Tibial nerve (tissue), 4 donors: Measurements from ENCODE around the gene PTPRF. TPM values are rescaled to one million over a fixed set of nuclear protein-coding genes. Genes with fewer than 3 reads are reported as not detected.

Experiments
- DNase-seq, 2 donors: peaks; one replicate each; pipeline ENCODE4 v3.0.0-alpha.2; 2019; ENCODE audit warnings: low spot score in 2 of 2
- H3K27ac ChIP-seq, 4 donors: fragments of 200-600 bp; sonication (generic) in 3 of 4; one replicate each; pipeline ENCODE4 v1.5.1; 2017 to 2019; ENCODE audit warnings: mild to moderate bottlenecking in 1 of 4
- H3K27me3 ChIP-seq, 2 donors: fragments of 200-600 bp; sonication (generic) in 1 of 2; one replicate each; pipeline versions ENCODE4 v1.5.1 to v1.6.0; 2017 to 2019
- H3K36me3 ChIP-seq, 3 donors: fragments of 200-600 bp; sonication (generic); one replicate each; pipeline ENCODE4 v1.5.1; 2018 to 2019
- H3K4me1 ChIP-seq, 4 donors: fragments of 200-600 bp; sonication (generic) in 3 of 4; one replicate each; pipeline ENCODE4 v1.5.1; 2017 to 2019
- H3K4me3 ChIP-seq, 4 donors: fragments of 200-600 bp; sonication (generic) in 3 of 4; one replicate each; pipeline ENCODE4 v1.5.1; 2017 to 2019; ENCODE audit warnings: mild to moderate bottlenecking in 1 of 4, moderate library complexity in 1 of 4
- H3K9me3 ChIP-seq, 4 donors: fragments of 200-600 bp; sonication (generic) in 3 of 4; one replicate each; pipeline ENCODE4 v1.5.1; 2017 to 2019
- EP300 ChIP-seq, 2 donors: sonication (generic); formaldehyde crosslinking; IDR thresholded peaks; one replicate each; pipeline ENCODE4 v1.6.1; 2017; ENCODE audit warnings: antibody characterized with exemption in 2 of 2, mild to moderate bottlenecking in 1 of 2
- POLR2A ChIP-seq, 2 donors: fragments of 450-650 bp; IDR thresholded peaks; one replicate each; pipeline ENCODE4 v1.6.1; 2017; ENCODE audit warnings: antibody characterized with exemption in 2 of 2, mild to moderate bottlenecking in 2 of 2, moderate library complexity in 2 of 2
- WGBS, 2 donors: methylation state at CpG; one replicate each; pipeline ENCODE4 v1.1.5; 2018; 5-methylcytosine and 5-hydroxymethylcytosine counted together
- total RNA-seq, 4 donors: library from RNA; depleted of rRNA; stranded (reverse); fragments of >200 nt; gene quantifications; one replicate each; pipeline ENCODE4 v1.1.0, GENCODE V29; 2016
- TF ChIP-seq, protein P1 (sequence below), 5 experiments: fragments of 200-600 bp in 3 of 5; fragments of 450-650 bp in 2 of 5; sonication (generic) in 3 of 5; IDR thresholded peaks; one replicate each; pipeline ENCODE4 v1.5.1; 2016 to 2019; ENCODE audit warnings: antibody characterized with exemption in 5 of 5, mild to moderate bottlenecking in 3 of 5, moderate library complexity in 2 of 5

Gene PTPRF
- total RNA-seq, 4 donors from 2014 or later, result 72.0 to 112 (median 92.5) TPM

DNA sequence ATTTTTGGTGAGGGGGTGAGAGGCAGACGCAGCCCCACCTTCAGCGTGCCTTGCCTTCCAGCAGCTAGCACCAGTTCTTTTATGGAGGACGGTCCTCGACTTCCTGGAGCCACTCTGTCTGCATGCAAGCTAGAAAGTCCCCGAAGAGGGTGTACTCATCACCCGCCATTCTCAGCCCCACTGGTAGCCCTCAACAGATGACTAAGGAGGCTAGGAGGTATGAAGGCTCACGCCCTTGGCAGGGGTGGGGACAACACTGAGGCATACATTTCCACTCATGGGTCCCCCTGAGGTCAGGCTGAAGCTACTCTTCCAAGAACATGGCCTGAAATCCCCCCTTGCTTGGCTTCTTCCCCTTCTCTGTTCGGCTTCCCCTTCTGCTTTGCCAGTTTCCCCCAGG, 8.9 kb upstream of the PTPRF start:
- no peak for DNase-seq
- TF ChIP-seq, protein P1, sequence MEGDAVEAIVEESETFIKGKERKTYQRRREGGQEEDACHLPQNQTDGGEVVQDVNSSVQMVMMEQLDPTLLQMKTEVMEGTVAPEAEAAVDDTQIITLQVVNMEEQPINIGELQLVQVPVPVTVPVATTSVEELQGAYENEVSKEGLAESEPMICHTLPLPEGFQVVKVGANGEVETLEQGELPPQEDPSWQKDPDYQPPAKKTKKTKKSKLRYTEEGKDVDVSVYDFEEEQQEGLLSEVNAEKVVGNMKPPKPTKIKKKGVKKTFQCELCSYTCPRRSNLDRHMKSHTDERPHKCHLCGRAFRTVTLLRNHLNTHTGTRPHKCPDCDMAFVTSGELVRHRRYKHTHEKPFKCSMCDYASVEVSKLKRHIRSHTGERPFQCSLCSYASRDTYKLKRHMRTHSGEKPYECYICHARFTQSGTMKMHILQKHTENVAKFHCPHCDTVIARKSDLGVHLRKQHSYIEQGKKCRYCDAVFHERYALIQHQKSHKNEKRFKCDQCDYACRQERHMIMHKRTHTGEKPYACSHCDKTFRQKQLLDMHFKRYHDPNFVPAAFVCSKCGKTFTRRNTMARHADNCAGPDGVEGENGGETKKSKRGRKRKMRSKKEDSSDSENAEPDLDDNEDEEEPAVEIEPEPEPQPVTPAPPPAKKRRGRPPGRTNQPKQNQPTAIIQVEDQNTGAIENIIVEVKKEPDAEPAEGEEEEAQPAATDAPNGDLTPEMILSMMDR (IDR thresholded peaks at IDR 0.05), result no peak
- TF ChIP-seq EP300 (IDR thresholded peaks at IDR 0.05), result no peak
- TF ChIP-seq POLR2A (IDR thresholded peaks at IDR 0.05), result no peak
- WGBS, 2 donors, result 72 to 78% methylated on average over 8 of the region's 8 CpGs
- Histone ChIP-seq H3K36me3 (no peaks in the 10 kb centered on the region), H3K9me3 (no peaks in the 10 kb centered on the region), H3K27me3 (peaks cover 0 to 17% of the 10 kb centered on the region in 2 donors), H3K27ac (no peak overlapping the region), H3K4me3 (no peak overlapping the region), H3K4me1 (no peaks in the 10 kb centered on the region)

DNA sequence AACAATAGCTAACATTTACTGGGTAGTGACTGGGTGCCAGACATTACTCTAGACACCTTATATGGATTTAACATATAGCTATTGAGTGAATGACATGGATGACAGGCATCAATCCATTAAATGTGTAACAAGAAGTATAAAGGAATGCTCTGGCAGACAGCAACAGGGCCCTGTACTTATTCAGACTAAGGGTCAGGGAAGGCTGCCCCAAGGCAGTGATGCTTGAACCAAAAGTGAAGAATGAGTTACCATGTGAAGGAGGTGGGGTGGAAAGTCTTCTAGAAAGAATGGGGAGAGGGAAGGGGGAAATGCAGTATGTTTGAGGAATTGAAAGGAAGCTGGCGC, 8.3 kb upstream of the PTPRF start:
- Histone ChIP-seq H3K4me1 (no peaks in the 10 kb centered on the region), H3K4me3 (no peak overlapping the region), H3K36me3 (no peaks in the 10 kb centered on the region), H3K27me3 (peaks cover 0 to 14% of the 10 kb centered on the region in 2 donors), H3K9me3 (no peaks in the 10 kb centered on the region), H3K27ac (no peak overlapping the region)
- no peak for TF ChIP-seq EP300 (IDR thresholded peaks at IDR 0.05)
- TF ChIP-seq, protein P1 (IDR thresholded peaks at IDR 0.05), result no peak
- TF ChIP-seq POLR2A (IDR thresholded peaks at IDR 0.05), result no peak
- 76 to 79% methylated on average over 1 of the region's 1 CpG for WGBS, 2 donors
- DNase-seq, result no peak

DNA sequence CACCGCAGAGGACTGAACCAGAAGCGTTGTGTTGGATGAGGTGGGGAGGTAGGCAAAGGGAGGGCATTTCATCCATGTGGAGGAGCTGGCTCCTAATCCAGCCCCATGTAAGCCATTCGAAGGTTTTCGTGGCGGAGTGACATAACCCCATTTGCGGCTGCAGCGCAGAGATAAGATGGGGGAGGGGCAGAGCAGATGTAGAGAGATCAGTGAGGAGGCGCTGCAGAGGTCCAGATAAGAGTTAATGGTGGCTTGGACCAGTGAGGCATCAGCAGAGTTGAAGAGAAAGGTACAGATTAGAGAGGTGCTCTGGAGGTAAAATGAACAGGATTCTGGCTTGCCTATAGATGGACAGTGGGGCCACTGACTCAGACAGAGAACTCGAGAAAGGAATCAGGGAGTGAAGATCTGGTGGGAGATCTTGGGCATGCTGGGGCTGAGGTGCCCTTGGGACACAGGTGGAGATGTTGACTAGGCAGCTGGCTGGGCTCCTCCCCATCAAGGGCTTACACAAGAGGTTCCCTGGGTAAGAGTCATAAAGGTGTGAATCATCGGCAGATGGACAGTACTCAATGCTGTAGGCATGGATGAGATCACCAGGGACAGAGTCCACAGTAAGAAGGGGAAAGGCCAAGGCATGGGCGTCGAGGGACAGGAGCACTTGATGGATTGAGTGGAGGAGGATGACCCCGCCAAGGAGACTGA, 7.8 kb upstream of the PTPRF start:
- H3K9me3 ChIP-seq, result no peaks in the 10 kb centered on the region
- H3K36me3 ChIP-seq, result no peaks in the 10 kb centered on the region
- no peak overlapping the region for H3K4me3 ChIP-seq
- DNase-seq, result no peak
- WGBS, 2 donors, result 77 to 82% methylated on average over 13 of the region's 13 CpGs
- H3K4me1 ChIP-seq, result no peaks in the 10 kb centered on the region
- TF ChIP-seq EP300 (IDR thresholded peaks at IDR 0.05), result no peak
- peaks cover 0 to 11% of the 10 kb centered on the region in 2 donors for H3K27me3 ChIP-seq
- no peak overlapping the region for H3K27ac ChIP-seq

DNA sequence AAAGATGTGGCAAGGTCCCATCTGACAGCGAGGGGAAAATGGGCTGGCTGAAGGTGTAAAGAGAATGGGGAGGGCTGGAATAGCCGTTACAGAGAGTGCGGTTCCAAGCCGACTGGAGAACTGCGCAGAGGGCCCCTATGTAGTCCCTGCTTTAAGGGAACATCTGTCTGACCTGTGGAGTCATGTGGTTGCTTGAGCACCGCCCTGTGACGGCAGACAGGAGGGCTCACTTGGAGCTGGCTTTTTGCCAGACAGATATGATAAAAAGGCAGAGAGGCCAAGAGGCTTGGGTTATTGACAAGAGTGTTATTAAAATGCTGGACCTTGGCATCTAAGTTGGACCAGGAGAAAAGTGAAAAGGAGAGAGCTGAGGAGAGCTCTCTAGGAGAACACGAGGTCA, 5.9 kb upstream of the PTPRF start:
- DNase-seq, result no peak
- TF ChIP-seq POLR2A (IDR thresholded peaks at IDR 0.05) (no peak), EP300 (IDR thresholded peaks at IDR 0.05) (no peak)
- TF ChIP-seq, protein P1 (IDR thresholded peaks at IDR 0.05), result no peak
- H3K9me3 ChIP-seq, result no peaks in the 10 kb centered on the region
- no peaks in the 10 kb centered on the region for H3K36me3 ChIP-seq
- H3K4me1 ChIP-seq, result peaks cover 0 to 6% (median 4%) of the 10 kb centered on the region in 4 donors
- no peak overlapping the region for H3K27ac ChIP-seq
- H3K4me3 ChIP-seq, result no peak overlapping the region
- H3K27me3 ChIP-seq, result peaks cover 0 to 5% of the 10 kb centered on the region in 2 donors
- WGBS, 2 donors, result 69 to 77% methylated on average over 8 of the region's 8 CpGs

DNA sequence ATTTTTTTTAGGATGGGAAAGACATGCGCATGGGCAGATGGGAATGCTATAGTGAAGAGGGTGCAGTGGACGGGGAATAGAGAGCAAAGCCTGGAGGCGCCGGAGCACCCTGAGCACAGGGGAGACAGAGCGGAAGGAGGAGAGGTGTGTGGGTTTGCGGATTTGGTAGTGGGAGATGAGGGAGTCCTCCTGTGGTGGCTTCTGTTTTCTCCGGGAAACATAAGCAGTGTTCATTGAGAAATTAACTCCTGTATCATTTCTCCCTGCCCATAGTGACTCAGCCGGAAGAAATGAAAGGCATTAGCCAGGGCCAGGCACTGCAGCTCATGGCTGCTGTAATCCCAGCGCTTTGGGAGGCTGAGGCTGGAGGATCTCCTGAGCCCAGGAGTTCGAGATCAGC, 4.7 kb upstream of the PTPRF start:
- DNase-seq, result no peak
- Histone ChIP-seq H3K27me3 (peaks cover 0 to under 1% of the 10 kb centered on the region in 2 donors), H3K4me3 (no peak overlapping the region), H3K9me3 (no peaks in the 10 kb centered on the region), H3K4me1 (peaks cover 0 to 14% (median 8%) of the 10 kb centered on the region in 4 donors), H3K27ac (no peak overlapping the region), H3K36me3 (no peaks in the 10 kb centered on the region)
- TF ChIP-seq EP300 (IDR thresholded peaks at IDR 0.05) (no peak), POLR2A (IDR thresholded peaks at IDR 0.05) (no peak)
- TF ChIP-seq, protein P1 (IDR thresholded peaks at IDR 0.05), result no peak
- WGBS, 2 donors, result 77 to 80% methylated on average over 10 of the region's 10 CpGs
